CD14-positive monocyte (primary cell): Measurements from ENCODE around the gene RASGRP2. TPM values are rescaled to one million over a fixed set of nuclear protein-coding genes. Genes with fewer than 3 reads are reported as not detected.
A peak's percentile ranks its signal among the peaks of the same experiment; 100 is the strongest.

Experiments
- DNase-seq, 3 donors: peaks; one replicate each; pipeline ENCODE4 v3.0.0-alpha.2; 2011 to 2022
- H2AFZ ChIP-seq: 2 replicates; pipeline ENCODE4 v1.6.0; 2012; ENCODE audit warnings: mild to moderate bottlenecking, low read depth, low read length, inconsistent platforms; ENCODE audit not compliant: insufficient read depth, poor library complexity, severe bottlenecking
- H3K27ac ChIP-seq, 2 donors: 1 replicate in 1 of 2; 2 replicates in 1 of 2; pipeline ENCODE4 v1.5.1; 2012 to 2013; ENCODE audit warnings: low read length in 2 of 2, control low read depth in 1 of 2, inconsistent platforms in 1 of 2, low read depth in 1 of 2, mild to moderate bottlenecking in 1 of 2
- H3K27me3 ChIP-seq, 2 donors: one replicate each; pipeline versions ENCODE4 v1.6.0 to v1.6.1; 2011 to 2013; ENCODE audit warnings: low read length in 2 of 2; ENCODE audit not compliant: control insufficient read depth in 2 of 2, insufficient read depth in 2 of 2
- H3K36me3 ChIP-seq, 2 donors: replicated peaks in 1 of 2; 1 replicate in 1 of 2; 2 replicates in 1 of 2; pipeline versions ENCODE4 v1.5.1 to v1.6.1; 2012 to 2013; ENCODE audit warnings: low read length in 2 of 2, control low read depth in 1 of 2, inconsistent platforms in 1 of 2, mild to moderate bottlenecking in 1 of 2; ENCODE audit not compliant: insufficient read depth in 2 of 2, control insufficient read depth in 1 of 2
- H3K4me1 ChIP-seq, 2 donors: 1 replicate in 1 of 2; 2 replicates in 1 of 2; pipeline versions ENCODE4 v1.5.1 to v1.6.1; 2012 to 2013; ENCODE audit warnings: low read length in 2 of 2, control low read depth in 1 of 2, inconsistent platforms in 1 of 2, mild to moderate bottlenecking in 1 of 2, moderate library complexity in 1 of 2; ENCODE audit not compliant: insufficient read depth in 2 of 2, control insufficient read depth in 1 of 2
- H3K4me2 ChIP-seq: replicated peaks from 2 replicates; pipeline ENCODE3; 2012; ENCODE audit warnings: low read length, moderate library complexity, mild to moderate bottlenecking; ENCODE audit not compliant: poor library complexity, severe bottlenecking; ENCODE audit errors: extremely low read depth
- H3K4me3 ChIP-seq, 3 experiments: fragments of 200-600 bp in 1 of 3; sonication (generic) in 1 of 3; replicated peaks in 1 of 3; 1 replicate in 2 of 3; 2 replicates in 1 of 3; pipeline ENCODE4 v1.5.1; 2011 to 2013; ENCODE audit warnings: low read length in 3 of 3, mild to moderate bottlenecking in 3 of 3, control low read depth in 2 of 3, low read depth in 2 of 3, inconsistent platforms in 1 of 3, moderate library complexity in 1 of 3
- H3K79me2 ChIP-seq: 2 replicates; pipeline ENCODE4 v1.6.0; 2012; ENCODE audit warnings: mild to moderate bottlenecking, control low read depth, inconsistent platforms, low read length, moderate library complexity; ENCODE audit not compliant: insufficient read depth
- H3K9ac ChIP-seq: 2 replicates; pipeline ENCODE4 v1.6.0; 2017; ENCODE audit warnings: low read length, mild to moderate bottlenecking; ENCODE audit not compliant: insufficient read depth, poor library complexity, severe bottlenecking
- H3K9me3 ChIP-seq, 2 donors: replicated peaks in 1 of 2; 1 replicate in 1 of 2; 2 replicates in 1 of 2; pipeline versions ENCODE4 v1.5.1 to v1.6.1; 2012 to 2013; ENCODE audit warnings: low read length in 2 of 2, control low read depth in 1 of 2; ENCODE audit not compliant: control insufficient read depth in 1 of 2, insufficient read depth in 1 of 2
- H4K20me1 ChIP-seq: 2 replicates; pipeline ENCODE4 v1.6.0; 2012; ENCODE audit warnings: mild to moderate bottlenecking, low read length, control low read depth, moderate library complexity; ENCODE audit not compliant: insufficient read depth
- H3K27ac Mint-ChIP-seq, 7 donors: one replicate each; pipeline ENCODE4 v1.8.0; 2020; ENCODE audit warnings: mild to moderate bottlenecking in 7 of 7, mixed read lengths in 7 of 7, moderate library complexity in 6 of 7, inconsistent platforms in 2 of 7
- H3K27me3 Mint-ChIP-seq, 3 donors: one replicate each; pipeline ENCODE4 v1.8.0; 2021 to 2022; ENCODE audit warnings: low read depth in 3 of 3, mild to moderate bottlenecking in 3 of 3, mixed read lengths in 3 of 3, moderate library complexity in 3 of 3, inconsistent platforms in 1 of 3
- H3K36me3 Mint-ChIP-seq, 2 donors: one replicate each; pipeline ENCODE4 v1.8.0; 2020; ENCODE audit warnings: mixed read lengths in 2 of 2, inconsistent platforms in 1 of 2, mild to moderate bottlenecking in 1 of 2
- H3K4me1 Mint-ChIP-seq: one replicate; pipeline ENCODE4 v1.8.0; 2020; ENCODE audit warnings: mild to moderate bottlenecking, mixed read lengths
- H3K4me3 Mint-ChIP-seq, 2 donors: one replicate each; pipeline ENCODE4 v1.8.0; 2020; ENCODE audit warnings: mild to moderate bottlenecking in 2 of 2, mixed read lengths in 2 of 2, moderate library complexity in 1 of 2
- H3K9me3 Mint-ChIP-seq, 7 donors: one replicate each; pipeline ENCODE4 v1.8.0; 2020 to 2022; ENCODE audit warnings: mixed read lengths in 7 of 7, mild to moderate bottlenecking in 6 of 7, moderate library complexity in 6 of 7, inconsistent platforms in 2 of 7
- WGBS: methylation state at CpG from one replicate; pipeline ENCODE4 v1.1.5; 2013; ENCODE audit warnings: missing lambda C conversion rate; ENCODE audit not compliant: insufficient coverage; 5-methylcytosine and 5-hydroxymethylcytosine counted together
- intact Hi-C, 2 donors: fragments of 100-400 bp; cut with micrococcal nuclease; formaldehyde crosslinking; loops; one replicate each; pipeline versions ENCODE4 v1.15.0 to v1.15.1; 2023
- polyA plus RNA-seq, 3 donors: library from polyadenylated mRNA; depleted of rRNA in 1 of 3; unstranded in 2 of 3; stranded (reverse) in 1 of 3; fragments of 300-500 nt in 2 of 3; fragments of >200 nt in 1 of 3; fragmentation: Illumina TruSeq in 2 of 3; gene quantifications; 1 replicate in 2 of 3; 2 replicates in 1 of 3; pipeline ENCODE4 v1.2.3, GENCODE V29; 2012 to 2021
- TF ChIP-seq, protein P1 (sequence below): fragments of 200-600 bp; IDR thresholded peaks from one replicate; pipeline ENCODE4 v1.8.0; 2022; ENCODE audit warnings: antibody characterized with exemption, mild to moderate bottlenecking

Gene RASGRP2
- polyA plus RNA-seq, 3 donors: 67.6 to 242 (median 68.8) TPM

DNA sequence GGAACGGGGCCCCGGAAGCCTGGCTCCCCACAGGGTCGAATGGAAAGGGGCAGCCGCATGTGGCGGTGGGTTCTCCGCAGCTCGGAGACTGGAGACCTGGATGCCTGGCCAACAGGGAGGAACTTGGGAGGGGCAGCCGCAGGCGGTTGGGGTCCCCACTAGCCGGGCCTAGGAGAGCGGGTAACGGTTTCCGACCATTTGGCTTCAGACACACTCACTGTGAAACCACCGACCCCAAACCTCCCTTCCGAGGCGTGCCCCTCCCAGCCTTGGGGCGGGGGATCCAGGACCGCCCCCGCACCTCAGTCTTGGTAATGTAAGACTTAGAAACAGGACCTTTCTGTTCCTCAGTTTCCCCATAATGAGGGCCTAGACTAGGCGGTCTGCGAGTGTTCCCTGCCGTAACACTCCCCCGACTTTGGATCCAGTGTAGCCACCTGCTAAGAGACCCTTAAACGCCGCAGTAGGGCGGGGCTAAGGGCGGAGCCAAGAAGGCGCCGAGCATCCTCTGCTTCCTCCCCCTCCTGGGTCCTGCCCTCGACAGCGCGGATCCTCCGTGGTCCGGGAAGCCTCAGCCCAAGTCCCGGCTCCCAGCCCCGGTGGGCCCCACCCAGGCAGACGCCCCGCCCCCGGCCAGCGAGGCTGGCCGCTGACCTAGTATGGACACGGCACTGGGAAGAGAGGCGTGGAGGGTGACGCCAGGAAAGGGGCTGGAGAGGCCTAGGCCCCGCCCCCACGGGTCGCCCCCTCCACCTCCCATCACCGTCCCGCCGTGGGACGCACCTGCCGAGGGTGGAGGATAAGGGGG lies 1.8 kb upstream of the RASGRP2 start:
- Histone ChIP-seq H2AFZ (peak overlapping the region; percentile 74), H3K4me2 (peak overlapping the region; percentile 99), H3K79me2 (peaks cover 28% of the 10 kb centered on the region), H3K9ac (peak overlapping the region; percentile 75), H3K27ac (peak overlapping the region; percentile 86 to 88), H3K9me3 (no peaks in the 10 kb centered on the region), H3K4me1 (peaks cover 32 to 45% of the 10 kb centered on the region in 2 donors), H3K4me3 (peak overlapping the region; percentile 52 to 95 (median 54)), H4K20me1 (peaks cover 25% of the 10 kb centered on the region), H3K36me3 (peaks cover 0 to 5% of the 10 kb centered on the region in 2 donors), H3K27me3 (no peaks in the 10 kb centered on the region)
- under 1% methylated on average over 34 of the region's 52 CpGs for WGBS
- intact Hi-C loops: loop anchor here (2.0 kb wide), 2 partner anchors 25 to 27 kb away; no protein-coding TSS in a partner anchor
- peaks cover 0 to 4% (median 0%) of the 10 kb centered on the region in 3 donors for H3K27me3 Mint-ChIP-seq
- H3K36me3 Mint-ChIP-seq: peaks cover 5 to 12% of the 10 kb centered on the region in 2 donors
- H3K4me1 Mint-ChIP-seq: peaks cover 30% of the 10 kb centered on the region
- TF ChIP-seq, protein P1, sequence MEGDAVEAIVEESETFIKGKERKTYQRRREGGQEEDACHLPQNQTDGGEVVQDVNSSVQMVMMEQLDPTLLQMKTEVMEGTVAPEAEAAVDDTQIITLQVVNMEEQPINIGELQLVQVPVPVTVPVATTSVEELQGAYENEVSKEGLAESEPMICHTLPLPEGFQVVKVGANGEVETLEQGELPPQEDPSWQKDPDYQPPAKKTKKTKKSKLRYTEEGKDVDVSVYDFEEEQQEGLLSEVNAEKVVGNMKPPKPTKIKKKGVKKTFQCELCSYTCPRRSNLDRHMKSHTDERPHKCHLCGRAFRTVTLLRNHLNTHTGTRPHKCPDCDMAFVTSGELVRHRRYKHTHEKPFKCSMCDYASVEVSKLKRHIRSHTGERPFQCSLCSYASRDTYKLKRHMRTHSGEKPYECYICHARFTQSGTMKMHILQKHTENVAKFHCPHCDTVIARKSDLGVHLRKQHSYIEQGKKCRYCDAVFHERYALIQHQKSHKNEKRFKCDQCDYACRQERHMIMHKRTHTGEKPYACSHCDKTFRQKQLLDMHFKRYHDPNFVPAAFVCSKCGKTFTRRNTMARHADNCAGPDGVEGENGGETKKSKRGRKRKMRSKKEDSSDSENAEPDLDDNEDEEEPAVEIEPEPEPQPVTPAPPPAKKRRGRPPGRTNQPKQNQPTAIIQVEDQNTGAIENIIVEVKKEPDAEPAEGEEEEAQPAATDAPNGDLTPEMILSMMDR: no peak
- peak overlapping the region; percentile 94 to 98 for H3K4me3 Mint-ChIP-seq
- no peaks in the 10 kb centered on the region for H3K9me3 Mint-ChIP-seq
- DNase-seq: peak; percentile 36 to 54 (median 49)
- peak overlapping the region; percentile 95 to 99 (median 97) for H3K27ac Mint-ChIP-seq

DNA sequence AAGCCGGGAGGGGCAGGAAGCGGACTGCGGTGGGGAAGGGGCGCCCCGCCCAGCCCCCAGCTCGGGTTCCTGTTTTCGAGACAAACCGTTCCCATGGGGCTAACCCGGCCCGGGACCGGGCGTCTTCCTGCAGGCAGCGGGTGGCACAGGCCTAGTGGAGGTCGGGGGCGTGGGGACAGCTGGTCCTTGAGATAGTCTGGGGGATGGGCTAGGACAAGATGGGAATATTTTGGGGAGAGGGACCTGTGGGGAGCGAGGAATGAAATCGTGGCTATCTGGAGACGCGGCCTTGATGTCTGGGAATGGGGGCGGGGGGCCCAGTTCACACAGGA lies 1.2 kb upstream of the RASGRP2 start:
- Mint-ChIP-seq H3K9me3 (no peaks in the 10 kb centered on the region), H3K27me3 (peaks cover 0 to 4% (median 0%) of the 10 kb centered on the region in 3 donors), H3K27ac (peak overlapping the region; percentile 95 to 99 (median 97)), H3K36me3 (peaks cover 10 to 15% of the 10 kb centered on the region in 2 donors), H3K4me1 (peaks cover 34% of the 10 kb centered on the region), H3K4me3 (peak overlapping the region; percentile 94 to 98)
- 0% methylated on average over 19 of the region's 20 CpGs for WGBS
- DNase-seq: peak; percentile 76 to 85 (median 81)
- Histone ChIP-seq H3K9ac (peak overlapping the region; percentile 75), H4K20me1 (peaks cover 30% of the 10 kb centered on the region), H3K79me2 (peaks cover 34% of the 10 kb centered on the region), H3K4me1 (peaks cover 32 to 48% of the 10 kb centered on the region in 2 donors), H3K27ac (peak overlapping the region; percentile 86 to 88), H3K4me2 (peak overlapping the region; percentile 99), H3K9me3 (no peaks in the 10 kb centered on the region), H2AFZ (peak overlapping the region; percentile 74), H3K4me3 (peak overlapping the region; percentile 52 to 95 (median 54)), H3K36me3 (peaks cover 5 to 11% of the 10 kb centered on the region in 2 donors), H3K27me3 (no peaks in the 10 kb centered on the region)
- intact Hi-C loops: loop anchor here (2.0 kb wide), 2 partner anchors 26 to 28 kb away; no protein-coding TSS in a partner anchor
- TF ChIP-seq, protein P1: no peak
